Measurements from ENCODE around the gene KLRB1. TPM values are rescaled to one million over a fixed set of nuclear protein-coding genes. Genes with fewer than 3 reads are reported as not detected.
"Not testable (repeated sequence)": the region's sequence is repeated elsewhere in the genome, so short reads cannot be mapped to it uniquely, and the experiment has no call there.

KLRB1 gene
- total RNA-seq, 1 donor from 2014 or later = 3.3 TPM

GRCh38 chr12:9617124-9617523 is 9.4 kb upstream of the KLRB1 start:
- no peak for DNase-seq
- no peak for ATAC-seq
- Histone ChIP-seq H3K27me3 (no peaks in the 10 kb centered on the region), H3K4me1 (no peaks in the 10 kb centered on the region), H3K36me3 (no peaks in the 10 kb centered on the region), H3K4me3 (no peak overlapping the region), H3K9me3 (no peaks in the 10 kb centered on the region), H3K27ac (no peak overlapping the region)
- intact Hi-C loops (cut with DNase I) = no loop called here
- no peak for TF ChIP-seq CTCF (IDR thresholded peaks at IDR 0.05)

GRCh38 chr12:9615420-9616136 is 7.9 kb upstream of the KLRB1 start:
- no peak overlapping the region for H3K4me3 ChIP-seq
- no peak for DNase-seq
- H3K27ac ChIP-seq = no peak overlapping the region
- H3K27me3 ChIP-seq = no peaks in the 10 kb centered on the region
- no peak for ATAC-seq
- no peak for TF ChIP-seq CTCF (IDR thresholded peaks at IDR 0.05)
- H3K9me3 ChIP-seq = no peaks in the 10 kb centered on the region
- H3K4me1 ChIP-seq = no peaks in the 10 kb centered on the region
- no peaks in the 10 kb centered on the region for H3K36me3 ChIP-seq
- intact Hi-C loops (cut with DNase I) = no loop called here

GRCh38 chr12:9610606-9611005 is 2.9 kb upstream of the KLRB1 start:
- ATAC-seq; H3K9me3 ChIP-seq; H3K4me1 ChIP-seq; H3K27ac ChIP-seq; intact Hi-C loops (cut with DNase I); H3K4me3 ChIP-seq; H3K27me3 ChIP-seq; H3K36me3 ChIP-seq; DNase-seq: not testable (repeated sequence)

- H3K4me3 ChIP-seq = no peak overlapping the region
- no peaks in the 10 kb centered on the region for H3K27me3 ChIP-seq
- DNase-seq = no peak
- TF ChIP-seq CTCF (IDR thresholded peaks at IDR 0.05) = no peak
- H3K4me1 ChIP-seq = no peaks in the 10 kb centered on the region
- no peaks in the 10 kb centered on the region for H3K36me3 ChIP-seq
- ATAC-seq = no peak
- H3K9me3 ChIP-seq = no peaks in the 10 kb centered on the region
- intact Hi-C loops (cut with DNase I) = no loop called here
- H3K27ac ChIP-seq = no peak overlapping the region
Measured at GRCh38 chr12:9606736-9607372, 862 bp downstream of the KLRB1 start.

- no peak overlapping the region for H3K27ac ChIP-seq
- H3K36me3 ChIP-seq = no peaks in the 10 kb centered on the region
- intact Hi-C loops (cut with DNase I) = no loop called here
- TF ChIP-seq CTCF (IDR thresholded peaks at IDR 0.05) = no peak
- H3K4me1 ChIP-seq = no peaks in the 10 kb centered on the region
- no peaks in the 10 kb centered on the region for H3K27me3 ChIP-seq
- DNase-seq = no peak
- H3K9me3 ChIP-seq = no peaks in the 10 kb centered on the region
- no peak overlapping the region for H3K4me3 ChIP-seq
- no peak for ATAC-seq
Measured at GRCh38 chr12:9606247-9606646, 1.5 kb downstream of the KLRB1 start.

- Histone ChIP-seq H3K27me3 (no peaks in the 10 kb centered on the region), H3K27ac (no peak overlapping the region), H3K4me3 (no peak overlapping the region), H3K36me3 (no peaks in the 10 kb centered on the region), H3K4me1 (no peaks in the 10 kb centered on the region), H3K9me3 (no peaks in the 10 kb centered on the region)
- DNase-seq (no peak), ATAC-seq (no peak)
- TF ChIP-seq CTCF (IDR thresholded peaks at IDR 0.05) = no peak
- intact Hi-C loops (cut with DNase I) = no loop called here
Measured at GRCh38 chr12:9605483-9605882, 2.2 kb downstream of the KLRB1 start.

All from upper lobe of right lung (tissue), 1 donor.